ENCODE results near the gene VASH2.

Gene VASH2

GRCh38 chr1:212974711-212975110, 24.4 kb downstream of the VASH2 start:
- TF ChIP-seq CTCF (IDR thresholded peaks at IDR 0.05) = no peak

- TF ChIP-seq CTCF (IDR thresholded peaks at IDR 0.05) = no peak
These were observed 25.0 kb downstream of the VASH2 start for GRCh38 chr1:212975111-212975918.

- no peak for TF ChIP-seq CTCF (IDR thresholded peaks at IDR 0.05)
These were observed 26.2 kb downstream of the VASH2 start for GRCh38 chr1:212976586-212976985.

- TF ChIP-seq CTCF (IDR thresholded peaks at IDR 0.05) = no peak
These were observed 27.7 kb downstream of the VASH2 start for GRCh38 chr1:212977781-212978645.

GRCh38 chr1:212979340-212980122, 29.2 kb downstream of the VASH2 start:
- no peak for TF ChIP-seq CTCF (IDR thresholded peaks at IDR 0.05)

- no peak for TF ChIP-seq CTCF (IDR thresholded peaks at IDR 0.05)
These were observed 29.9 kb downstream of the VASH2 start for GRCh38 chr1:212980123-212980785.

- TF ChIP-seq CTCF (IDR thresholded peaks at IDR 0.05) = no peak
These were observed 30.7 kb downstream of the VASH2 start for GRCh38 chr1:212981025-212981495.

Data from LNCAP (cell line).